Lung (tissue), 12 donors: Measurements from ENCODE around the gene CD226. TPM values are rescaled to one million over a fixed set of nuclear protein-coding genes. Genes with fewer than 3 reads are reported as not detected.

Experiments used
- ATAC-seq: fragments of 200-7000 bp; cut with Tn5 transposase; one replicate; pipeline ENCODE4 v1.9.1; 2020; ENCODE audit warnings: moderate number of reproducible peaks; ENCODE audit not compliant: insufficient read depth, low FRiP score
- DNase-seq, 3 donors: peaks; one replicate each; pipeline ENCODE4 v3.0.0-alpha.2; 2013 to 2017
- H3K27ac ChIP-seq, 2 donors: one replicate each; pipeline ENCODE4 v1.5.1; 2013; ENCODE audit warnings: mild to moderate bottlenecking in 2 of 2, moderate library complexity in 2 of 2, control low read depth in 1 of 2, inconsistent platforms in 1 of 2, low read depth in 1 of 2, low read length in 1 of 2
- H3K27me3 ChIP-seq, 3 donors: one replicate each; pipeline ENCODE4 v1.5.1; 2013; ENCODE audit warnings: low read length in 2 of 3; ENCODE audit not compliant: control insufficient read depth in 3 of 3, insufficient read depth in 3 of 3
- H3K36me3 ChIP-seq, 4 donors: one replicate each; pipeline ENCODE4 v1.5.1; 2013; ENCODE audit warnings: low read length in 4 of 4, mild to moderate bottlenecking in 1 of 4, moderate library complexity in 1 of 4; ENCODE audit not compliant: control insufficient read depth in 4 of 4, insufficient read depth in 4 of 4
- H3K4me1 ChIP-seq, 5 donors: one replicate each; pipeline ENCODE4 v1.5.1; 2013; ENCODE audit warnings: low read length in 5 of 5, mild to moderate bottlenecking in 2 of 5, moderate library complexity in 1 of 5; ENCODE audit not compliant: control insufficient read depth in 5 of 5, insufficient read depth in 5 of 5
- H3K4me3 ChIP-seq: one replicate; pipeline ENCODE4 v1.5.1; 2013; ENCODE audit warnings: mild to moderate bottlenecking, control low read depth, moderate library complexity
- H3K9ac ChIP-seq, 2 donors: one replicate each; pipeline ENCODE4 v1.5.1; 2013; ENCODE audit warnings: low read length in 2 of 2, control low read depth in 1 of 2; ENCODE audit not compliant: insufficient read depth in 1 of 2
- H3K9me3 ChIP-seq, 4 donors: one replicate each; pipeline ENCODE4 v1.5.1; 2013; ENCODE audit warnings: low read length in 3 of 4, mild to moderate bottlenecking in 1 of 4, moderate library complexity in 1 of 4; ENCODE audit not compliant: control insufficient read depth in 4 of 4, insufficient read depth in 3 of 4
- WGBS, 2 donors: extraction: QIAGEN DNeasy Blood & Tissue Kit; methylation state at CpG; one replicate each; pipeline ENCODE4 v1.1.7; 2013; 5-methylcytosine and 5-hydroxymethylcytosine counted together
- polyA plus RNA-seq, 2 donors: library from polyadenylated mRNA; stranded (reverse); fragments of 200-250 nt; gene quantifications; one replicate each; pipeline ENCODE4 v1.2.1, GENCODE V29; 2013
- total RNA-seq, 2 donors: library from RNA; depleted of rRNA in 1 of 2; stranded (reverse); fragments of >200 nt in 1 of 2; gene quantifications; one replicate each; pipeline ENCODE4 v1.2.1, GENCODE V29; 2014 to 2021
- TF ChIP-seq, protein P1 (sequence below): IDR thresholded peaks from 2 replicates; pipeline ENCODE4 v1.5.1; 2012; ENCODE audit warnings: mild to moderate bottlenecking; ENCODE audit errors: control extremely low read depth, extremely low read depth
- donor health status: control.
- donor health status: control.
- donor health status: Bipolar disorder and iron deficiency.
- donor health status: healthy.
- donor health status: DM: yes; HTN: yes; CAD: no.

Gene CD226
- total and polyA plus RNA-seq, 4 donors: 0.49 to 6.3 (median 2.7) TPM

DNA sequence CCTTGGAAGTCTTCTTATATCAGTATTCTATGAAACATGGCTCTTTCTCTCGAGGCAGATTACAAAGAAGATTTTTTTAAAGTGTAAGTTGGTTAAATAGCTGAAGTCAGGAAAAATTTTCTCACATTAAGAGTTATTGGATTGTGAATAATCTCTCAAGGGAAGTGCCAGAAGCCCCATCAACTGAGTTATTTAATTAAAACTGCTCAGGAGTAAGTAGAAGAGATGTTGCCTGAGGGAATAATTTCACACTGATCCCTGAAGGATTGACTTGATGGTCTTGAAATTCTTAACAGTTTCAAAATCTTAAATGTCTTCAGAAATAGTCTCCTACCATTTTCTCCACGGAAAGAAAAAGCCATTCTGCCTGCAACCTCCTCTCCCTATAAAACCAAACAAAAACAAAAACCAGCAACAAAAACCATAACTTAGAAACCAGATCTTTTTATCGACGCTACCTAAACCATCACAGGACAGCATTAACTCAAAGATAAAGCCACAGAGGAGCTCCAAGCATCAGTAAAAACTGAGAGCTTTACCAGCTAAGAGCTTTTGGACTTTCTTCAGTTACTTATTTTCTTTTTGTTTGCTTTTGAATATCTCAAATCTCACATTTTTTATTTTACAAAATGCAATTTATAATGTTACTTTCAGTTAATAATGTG, 12.9 kb downstream of the CD226 start:
- 75 to 89% methylated on average over 4 of the region's 4 CpGs for WGBS, 2 donors
- H3K4me3 ChIP-seq: no peak overlapping the region

DNA sequence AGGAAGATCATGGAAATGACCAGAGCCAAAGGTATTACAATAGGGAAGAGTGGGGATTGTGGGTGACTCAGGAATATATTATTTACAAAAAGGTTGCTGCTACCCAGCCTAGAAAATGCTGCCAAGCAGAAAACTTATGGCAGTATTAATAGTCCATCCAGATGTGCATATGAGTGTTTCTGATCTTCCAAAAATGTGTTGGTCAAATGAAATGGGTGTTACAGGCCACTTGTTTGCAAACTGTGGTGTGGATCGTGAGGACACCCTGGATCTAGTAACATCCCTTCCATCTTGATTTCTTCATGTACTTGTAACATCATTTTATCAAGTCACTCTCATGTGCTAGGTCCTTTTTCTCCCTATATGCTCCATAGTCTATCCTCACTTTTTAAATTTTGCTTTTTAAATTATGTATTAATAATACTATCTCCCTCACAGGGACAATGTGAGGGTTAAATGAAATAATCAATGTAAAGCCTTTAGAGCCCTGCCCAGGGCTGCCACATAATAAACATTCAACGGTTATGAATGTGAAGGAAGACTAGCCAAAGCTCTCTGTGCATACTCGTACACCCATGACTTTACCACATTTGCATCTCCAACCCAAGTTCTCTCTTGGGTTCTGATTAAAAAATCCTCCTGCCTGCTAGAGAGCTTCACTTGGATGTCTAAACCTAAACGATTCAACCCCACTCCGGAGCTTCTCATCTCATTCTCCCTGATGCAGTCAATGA, 18.5 kb downstream of the CD226 start:
- WGBS, 2 donors: 94% methylated on average over 5 of the region's 5 CpGs
- TF ChIP-seq, protein P1, sequence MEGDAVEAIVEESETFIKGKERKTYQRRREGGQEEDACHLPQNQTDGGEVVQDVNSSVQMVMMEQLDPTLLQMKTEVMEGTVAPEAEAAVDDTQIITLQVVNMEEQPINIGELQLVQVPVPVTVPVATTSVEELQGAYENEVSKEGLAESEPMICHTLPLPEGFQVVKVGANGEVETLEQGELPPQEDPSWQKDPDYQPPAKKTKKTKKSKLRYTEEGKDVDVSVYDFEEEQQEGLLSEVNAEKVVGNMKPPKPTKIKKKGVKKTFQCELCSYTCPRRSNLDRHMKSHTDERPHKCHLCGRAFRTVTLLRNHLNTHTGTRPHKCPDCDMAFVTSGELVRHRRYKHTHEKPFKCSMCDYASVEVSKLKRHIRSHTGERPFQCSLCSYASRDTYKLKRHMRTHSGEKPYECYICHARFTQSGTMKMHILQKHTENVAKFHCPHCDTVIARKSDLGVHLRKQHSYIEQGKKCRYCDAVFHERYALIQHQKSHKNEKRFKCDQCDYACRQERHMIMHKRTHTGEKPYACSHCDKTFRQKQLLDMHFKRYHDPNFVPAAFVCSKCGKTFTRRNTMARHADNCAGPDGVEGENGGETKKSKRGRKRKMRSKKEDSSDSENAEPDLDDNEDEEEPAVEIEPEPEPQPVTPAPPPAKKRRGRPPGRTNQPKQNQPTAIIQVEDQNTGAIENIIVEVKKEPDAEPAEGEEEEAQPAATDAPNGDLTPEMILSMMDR: no peak
- no peak overlapping the region for H3K4me3 ChIP-seq
- H3K36me3 ChIP-seq: no peaks in the 10 kb centered on the region
- no peak for ATAC-seq
- no peaks in the 10 kb centered on the region for H3K4me1 ChIP-seq
- no peaks in the 10 kb centered on the region for H3K9me3 ChIP-seq
- no peak overlapping the region for H3K27ac ChIP-seq
- no peak for DNase-seq
- H3K27me3 ChIP-seq: no peaks in the 10 kb centered on the region
- H3K9ac ChIP-seq: no peak overlapping the region

More for the DNA sequence above, 12.9 kb downstream of the CD226 start:
- no peak for ATAC-seq
- TF ChIP-seq, protein P1: no peak
- Histone ChIP-seq H3K27ac (no peak overlapping the region), H3K4me1 (peaks cover 0 to 4% (median 0%) of the 10 kb centered on the region in 5 donors), H3K9ac (no peak overlapping the region), H3K36me3 (no peaks in the 10 kb centered on the region), H3K27me3 (no peaks in the 10 kb centered on the region), H3K9me3 (no peaks in the 10 kb centered on the region)
- DNase-seq: no peak

DNA sequence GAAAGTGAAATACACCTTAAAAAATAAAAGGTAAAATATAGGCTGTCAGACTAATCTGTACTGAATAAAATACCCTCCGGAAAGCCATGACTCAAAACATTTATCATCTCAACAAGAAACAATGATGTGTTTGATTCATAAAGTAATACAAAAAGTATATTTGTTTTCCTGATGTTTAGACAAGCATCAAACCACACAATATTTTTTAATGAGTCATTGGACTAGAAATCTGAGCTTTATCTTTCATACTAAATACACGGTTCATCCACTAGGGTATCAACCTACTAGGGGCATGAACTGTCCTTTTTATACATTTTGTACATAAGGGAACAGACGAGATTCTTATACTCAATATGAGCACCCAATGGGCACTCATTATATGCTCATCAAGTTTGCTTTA, 31.3 kb downstream of the CD226 start:
- no peaks in the 10 kb centered on the region for H3K27me3 ChIP-seq
- 80 to 89% methylated on average over 3 of the region's 3 CpGs for WGBS, 2 donors
- TF ChIP-seq, protein P1: no peak

More for the DNA sequence above, 31.3 kb downstream of the CD226 start:
- no peak overlapping the region for H3K27ac ChIP-seq
- H3K4me3 ChIP-seq: no peak overlapping the region
- no peaks in the 10 kb centered on the region for H3K36me3 ChIP-seq
- no peak overlapping the region for H3K9ac ChIP-seq
- ATAC-seq (no peak), DNase-seq (no peak)
- no peaks in the 10 kb centered on the region for H3K9me3 ChIP-seq
- H3K4me1 ChIP-seq: no peaks in the 10 kb centered on the region
